HG03066 (cell line): ENCODE data around the gene SCAF11.
A peak's percentile ranks its signal among the peaks of the same experiment; 100 is the strongest.
"Not testable (repeated sequence)": the region's sequence is repeated elsewhere in the genome, so short reads cannot be mapped to it uniquely, and the experiment has no call there.

Experiments used
- ATAC-seq: cut with Tn5 transposase; IDR thresholded peaks from one replicate; pipeline ENCODE4 v1.9.1; 2021; ENCODE audit warnings: low read depth; ENCODE audit not compliant: unreplicated experiment

Gene SCAF11

GRCh38 chr12:45990468-45991283 lies at the start of gene SCAF11:
Gene SCAF11 (minus strand): TSS chr12:45990574. CDS start chr12:45964167, 26,407 bp downstream.
- peak; percentile 66 for ATAC-seq

- not testable (repeated sequence) for ATAC-seq
Observed at GRCh38 chr12:46037066-46037465, 46.7 kb upstream of the SCAF11 start.

DNA sequence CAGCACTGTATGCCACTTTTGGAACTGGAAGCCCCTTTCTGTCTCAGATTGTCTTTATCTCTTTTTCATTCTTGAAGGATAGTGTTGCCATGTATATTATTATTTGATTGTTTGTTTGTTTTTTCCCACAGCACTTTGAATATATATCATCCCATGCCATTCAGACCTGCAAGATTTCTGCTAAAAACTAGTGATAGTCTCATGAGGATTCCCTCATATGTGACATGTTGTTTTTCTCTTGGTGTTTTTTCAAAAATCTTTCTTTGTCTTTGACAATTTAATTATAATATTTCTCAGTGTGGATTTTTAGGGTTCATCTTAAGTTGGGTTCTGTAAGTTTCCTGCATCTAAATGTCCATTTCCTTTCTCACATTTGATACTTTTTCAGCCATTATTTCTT lies 36.8 kb upstream of the SCAF11 start:
- no peak for ATAC-seq

GRCh38 chr12:46024099-46024498 lies 33.7 kb upstream of the SCAF11 start:
- ATAC-seq, result no peak

- ATAC-seq, result no peak
Observed at GRCh38 chr12:46020768-46021167, 30.4 kb upstream of the SCAF11 start.

GRCh38 chr12:46018712-46019111 lies 28.3 kb upstream of the SCAF11 start:
- ATAC-seq, result not testable (repeated sequence)

GRCh38 chr12:46017866-46018375 lies 27.5 kb upstream of the SCAF11 start:
- ATAC-seq, result not testable (repeated sequence)

- no peak for ATAC-seq
Observed at GRCh38 chr12:46005823-46006222, 15.4 kb upstream of the SCAF11 start.

- no peak for ATAC-seq
Observed at GRCh38 chr12:46005151-46005797, 14.9 kb upstream of the SCAF11 start.

DNA sequence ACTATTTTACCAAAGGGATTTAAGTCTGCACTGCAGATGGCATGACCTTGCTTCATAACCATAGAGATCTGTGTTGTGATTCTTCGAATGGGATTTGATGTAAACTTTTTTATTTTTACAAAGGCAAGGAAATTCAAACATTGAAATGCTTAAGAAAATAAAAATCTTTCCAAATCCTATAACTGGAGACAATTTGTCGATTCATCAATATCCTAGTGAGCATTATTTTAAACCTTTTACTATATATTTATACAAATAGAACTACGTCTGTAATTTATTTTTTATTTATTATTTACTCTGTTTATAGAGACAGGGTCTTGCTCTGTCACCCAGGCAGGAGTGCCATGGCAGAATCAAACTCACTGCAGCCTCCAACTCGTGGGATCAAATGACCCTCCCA lies 14.3 kb upstream of the SCAF11 start:
- no peak for ATAC-seq

- ATAC-seq, result not testable (repeated sequence)
Observed at GRCh38 chr12:46000076-46000475, 9.7 kb upstream of the SCAF11 start.

DNA sequence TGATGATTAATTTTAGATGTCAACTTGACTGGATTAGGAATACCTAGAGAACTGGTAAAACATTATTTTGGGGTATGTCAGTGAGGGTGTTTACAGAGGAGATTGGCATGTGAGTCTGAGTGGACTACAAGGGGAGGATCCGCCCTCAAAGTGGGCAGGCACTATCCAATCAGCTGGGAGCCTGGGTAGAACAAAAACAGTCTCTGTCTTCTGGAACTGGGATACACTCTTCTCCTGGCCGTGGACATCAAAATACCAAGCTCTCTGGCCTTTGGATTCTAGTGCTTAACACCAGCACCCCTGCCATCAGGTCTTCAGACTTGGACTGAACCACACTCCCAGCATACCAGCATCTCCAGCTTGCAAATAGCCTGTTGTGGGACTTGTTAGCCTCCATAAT lies 4.4 kb upstream of the SCAF11 start:
- no peak for ATAC-seq

- peak; percentile 17 for ATAC-seq
Observed at GRCh38 chr12:45991284-45992249, 1.2 kb upstream of the SCAF11 start.

GRCh38 chr12:45989721-45990467 lies 480 bp downstream of the SCAF11 start:
- peak; percentile 26 for ATAC-seq

- ATAC-seq, result no peak
Observed at GRCh38 chr12:45989287-45989686, 1.1 kb downstream of the SCAF11 start.

DNA sequence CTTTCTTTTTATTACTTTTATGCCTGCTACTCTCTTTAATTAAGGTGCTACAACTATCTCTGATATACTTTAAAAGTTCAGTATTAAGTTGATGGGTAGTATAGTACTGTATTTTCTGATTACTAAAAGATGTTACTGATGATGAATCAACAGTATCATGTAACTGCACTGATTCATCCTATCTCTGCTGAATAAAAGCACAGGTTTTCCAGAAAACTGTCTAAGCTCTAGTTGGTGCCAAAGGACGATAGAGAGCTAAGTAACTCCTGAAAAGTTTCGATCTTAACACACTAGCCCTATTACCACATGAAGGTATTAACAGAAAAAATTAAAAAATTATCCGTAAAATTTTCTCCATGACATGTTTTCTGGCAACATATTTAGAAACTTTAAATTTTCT lies 2.1 kb downstream of the SCAF11 start:
- no peak for ATAC-seq

GRCh38 chr12:45987340-45987727 lies 3.0 kb downstream of the SCAF11 start:
- no peak for ATAC-seq

- ATAC-seq, result no peak
Observed at GRCh38 chr12:45986641-45987339, 3.6 kb downstream of the SCAF11 start.

DNA sequence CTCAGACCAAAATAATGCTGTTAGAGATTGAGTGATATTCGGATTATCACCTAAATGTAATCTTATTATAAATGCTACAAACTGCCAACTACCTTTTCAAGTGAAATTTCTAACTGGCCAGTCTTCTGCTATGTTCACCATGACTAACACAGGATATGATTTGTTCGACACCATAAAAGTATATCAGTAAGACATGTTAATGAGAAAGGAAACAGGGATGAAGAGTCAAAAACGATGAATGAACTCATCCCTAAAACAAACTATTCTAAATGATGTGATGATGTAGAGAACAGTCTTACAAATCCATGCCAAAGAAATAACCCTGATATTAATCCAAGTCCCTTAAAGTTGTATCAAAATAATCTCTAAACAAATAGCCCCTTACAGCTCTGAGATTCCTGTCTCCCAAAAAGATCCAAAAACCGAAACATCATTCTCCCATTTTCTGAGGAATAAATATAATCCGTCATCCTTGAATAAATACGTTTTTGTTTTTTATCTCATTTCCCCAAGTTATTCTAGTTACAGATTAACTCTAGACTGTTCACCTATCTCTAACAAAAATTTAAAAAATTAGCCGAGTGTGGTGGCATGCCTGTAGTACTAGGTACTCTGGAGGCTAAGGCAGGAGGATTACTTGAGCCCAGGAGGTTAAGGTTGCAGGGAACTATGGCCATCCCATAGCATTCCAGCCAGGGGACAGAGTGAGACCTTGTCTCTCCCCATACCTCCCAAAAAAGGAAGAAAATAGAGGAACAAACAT lies 9.1 kb downstream of the SCAF11 start:
- ATAC-seq, result no peak
